ENCODE measurements around the gene HFE. TPM values are rescaled to one million over a fixed set of nuclear protein-coding genes. Genes with fewer than 3 reads are reported as not detected.

Gene HFE
- total and polyA plus RNA-seq, 10 of the 15 experiments (the other 5 are each of a cell fraction or from before 2014, with no cell fraction given), result 0.52 to 5.9 (median 1.7) TPM

GRCh38 chr6:26103770-26104456, 16.7 kb downstream of the HFE start (continued):
- peak; percentile 51 for TF ChIP-seq CUX1 (IDR thresholded peaks at IDR 0.05; ENCODE audit: insufficient replicate concordance, low read depth, low read length)
- peak; percentile 88 for TF ChIP-seq FOXK2 (IDR thresholded peaks at IDR 0.05)
- TF ChIP-seq REST (IDR thresholded peaks at IDR 0.05; ENCODE audit: low read depth, low read length), result no peak
- no peak for TF ChIP-seq ZNF592 (IDR thresholded peaks at IDR 0.05)
- 0 out of 2 replicates have a peak, but pooled peaks have one; percentile 27 for TF ChIP-seq STAT3 (IDR thresholded peaks at IDR 0.05; ENCODE audit: low read depth, low read length)
- TF ChIP-seq SMAD5 (IDR thresholded peaks at IDR 0.05; ENCODE audit: low read depth), result peak; percentile 99
- TF ChIP-seq FOXM1 (IDR thresholded peaks at IDR 0.05; ENCODE audit: low read depth, low read length), result peak; percentile 99
- peak; percentile 88 for TF ChIP-seq HDAC6 (IDR thresholded peaks at IDR 0.05; ENCODE audit: unreplicated experiment)
- peak; percentile 84 for TF ChIP-seq NKRF (conservative IDR thresholded peaks at IDR 0.05)
- no peak for TF ChIP-seq IRF5 (IDR thresholded peaks at IDR 0.05; ENCODE audit: borderline replicate concordance)
- peak; percentile 84 for TF ChIP-seq ZNF24 (IDR thresholded peaks at IDR 0.05)

All from GM12878 (cell line).